ENCODE results near the gene CXCR3.

Gene CXCR3

GRCh38 chrX:71632923-71633657 lies 14.8 kb upstream of the CXCR3 start:
- Mint-ChIP-seq H3K4me3 (no peak overlapping the region), H3K9me3 (no peaks in the 10 kb centered on the region), H3K27ac (ENCODE audit: low read depth) (no peak overlapping the region), H3K27me3 (no peaks in the 10 kb centered on the region), H3K36me3 (ENCODE audit: insufficient read depth) (no peaks in the 10 kb centered on the region), H3K4me1 (peaks cover 13% of the 10 kb centered on the region)
- ATAC-seq (replicated peaks; ENCODE audit: extremely low read depth, poor library complexity, severe bottlenecking) (no peak), DNase-seq (ENCODE audit: low spot score in 2 of 2) (no peak)

GRCh38 chrX:71629467-71629866 lies 11.2 kb upstream of the CXCR3 start:
- no peaks in the 10 kb centered on the region for H3K27me3 Mint-ChIP-seq
- H3K9me3 Mint-ChIP-seq, result no peaks in the 10 kb centered on the region
- no peak overlapping the region for H3K27ac Mint-ChIP-seq (ENCODE audit: low read depth)
- ATAC-seq (replicated peaks; ENCODE audit: extremely low read depth, poor library complexity, severe bottlenecking) (no peak), DNase-seq (ENCODE audit: low spot score in 2 of 2) (no peak)
- H3K4me3 Mint-ChIP-seq, result no peak overlapping the region
- H3K4me1 Mint-ChIP-seq, result no peaks in the 10 kb centered on the region
- H3K36me3 Mint-ChIP-seq (ENCODE audit: insufficient read depth), result no peaks in the 10 kb centered on the region

GRCh38 chrX:71627588-71628404 lies 9.5 kb upstream of the CXCR3 start:
- Mint-ChIP-seq H3K4me1 (peaks cover 11% of the 10 kb centered on the region), H3K4me3 (no peak overlapping the region), H3K9me3 (no peaks in the 10 kb centered on the region), H3K27me3 (no peaks in the 10 kb centered on the region), H3K27ac (ENCODE audit: low read depth) (no peak overlapping the region), H3K36me3 (ENCODE audit: insufficient read depth) (peaks cover 6% of the 10 kb centered on the region)
- no peak for DNase-seq (ENCODE audit: low spot score in 2 of 2)
- ATAC-seq (replicated peaks; ENCODE audit: extremely low read depth, poor library complexity, severe bottlenecking), result no peak

- Mint-ChIP-seq H3K4me1 (peaks cover 18% of the 10 kb centered on the region), H3K4me3 (no peak overlapping the region), H3K27ac (ENCODE audit: low read depth) (peak overlapping the region; percentile 74), H3K36me3 (ENCODE audit: insufficient read depth) (peaks cover 15% of the 10 kb centered on the region), H3K9me3 (no peaks in the 10 kb centered on the region), H3K27me3 (no peaks in the 10 kb centered on the region)
- ATAC-seq (replicated peaks; ENCODE audit: extremely low read depth, poor library complexity, severe bottlenecking) (no peak), DNase-seq (ENCODE audit: low spot score in 2 of 2) (no peak)
Measured at GRCh38 chrX:71626576-71626975, 8.3 kb upstream of the CXCR3 start.

GRCh38 chrX:71625471-71625870 lies 7.2 kb upstream of the CXCR3 start:
- Mint-ChIP-seq H3K27ac (ENCODE audit: low read depth) (peak overlapping the region; percentile 8), H3K9me3 (no peaks in the 10 kb centered on the region), H3K27me3 (no peaks in the 10 kb centered on the region), H3K4me3 (no peak overlapping the region), H3K4me1 (peaks cover 19% of the 10 kb centered on the region), H3K36me3 (ENCODE audit: insufficient read depth) (peaks cover 16% of the 10 kb centered on the region)
- ATAC-seq (replicated peaks; ENCODE audit: extremely low read depth, poor library complexity, severe bottlenecking), result no peak
- DNase-seq (ENCODE audit: low spot score in 2 of 2), result no peak

- H3K4me1 Mint-ChIP-seq, result peaks cover 34% of the 10 kb centered on the region
- H3K27ac Mint-ChIP-seq (ENCODE audit: low read depth), result peak overlapping the region; percentile 98
- peaks cover 18% of the 10 kb centered on the region for H3K36me3 Mint-ChIP-seq (ENCODE audit: insufficient read depth)
- H3K27me3 Mint-ChIP-seq, result no peaks in the 10 kb centered on the region
- no peaks in the 10 kb centered on the region for H3K9me3 Mint-ChIP-seq
- DNase-seq (ENCODE audit: low spot score in 2 of 2) (no peak), ATAC-seq (replicated peaks; ENCODE audit: extremely low read depth, poor library complexity, severe bottlenecking) (no peak)
- H3K4me3 Mint-ChIP-seq, result peak overlapping the region; percentile 80
Measured at GRCh38 chrX:71623714-71624113, 5.4 kb upstream of the CXCR3 start.

- Mint-ChIP-seq H3K27ac (ENCODE audit: low read depth) (peak overlapping the region; percentile 98), H3K9me3 (no peaks in the 10 kb centered on the region), H3K4me1 (peaks cover 43% of the 10 kb centered on the region), H3K4me3 (peak overlapping the region; percentile 80), H3K36me3 (ENCODE audit: insufficient read depth) (peaks cover 26% of the 10 kb centered on the region), H3K27me3 (no peaks in the 10 kb centered on the region)
- ATAC-seq (replicated peaks; ENCODE audit: extremely low read depth, poor library complexity, severe bottlenecking) (peak; percentile 66), DNase-seq (ENCODE audit: low spot score in 2 of 2) (peak; percentile 43 to 77)
Measured at GRCh38 chrX:71622576-71623450, 4.5 kb upstream of the CXCR3 start.

GRCh38 chrX:71622032-71622575 lies 3.8 kb upstream of the CXCR3 start:
- Mint-ChIP-seq H3K9me3 (no peaks in the 10 kb centered on the region), H3K36me3 (ENCODE audit: insufficient read depth) (peaks cover 33% of the 10 kb centered on the region), H3K4me3 (peak overlapping the region; percentile 80), H3K27ac (ENCODE audit: low read depth) (peak overlapping the region; percentile 98), H3K27me3 (no peaks in the 10 kb centered on the region), H3K4me1 (peaks cover 49% of the 10 kb centered on the region)
- ATAC-seq (replicated peaks; ENCODE audit: extremely low read depth, poor library complexity, severe bottlenecking) (no peak), DNase-seq (ENCODE audit: low spot score in 2 of 2) (no peak)

GRCh38 chrX:71621603-71622002 lies 3.3 kb upstream of the CXCR3 start:
- Mint-ChIP-seq H3K27ac (ENCODE audit: low read depth) (peak overlapping the region; percentile 98), H3K4me3 (peak overlapping the region; percentile 80), H3K9me3 (no peaks in the 10 kb centered on the region), H3K27me3 (no peaks in the 10 kb centered on the region), H3K4me1 (peaks cover 54% of the 10 kb centered on the region), H3K36me3 (ENCODE audit: insufficient read depth) (peaks cover 38% of the 10 kb centered on the region)
- ATAC-seq (replicated peaks; ENCODE audit: extremely low read depth, poor library complexity, severe bottlenecking) (no peak), DNase-seq (ENCODE audit: low spot score in 2 of 2) (no peak)

GRCh38 chrX:71619986-71620385 lies 1.7 kb upstream of the CXCR3 start:
- Mint-ChIP-seq H3K9me3 (no peaks in the 10 kb centered on the region), H3K27ac (ENCODE audit: low read depth) (peak overlapping the region; percentile 97), H3K4me1 (peaks cover 67% of the 10 kb centered on the region), H3K36me3 (ENCODE audit: insufficient read depth) (peaks cover 51% of the 10 kb centered on the region), H3K27me3 (no peaks in the 10 kb centered on the region), H3K4me3 (peak overlapping the region; percentile 87)
- ATAC-seq (replicated peaks; ENCODE audit: extremely low read depth, poor library complexity, severe bottlenecking) (no peak), DNase-seq (ENCODE audit: low spot score in 2 of 2) (no peak)

GRCh38 chrX:71619193-71619592 lies 882 bp upstream of the CXCR3 start:
- Mint-ChIP-seq H3K27me3 (no peaks in the 10 kb centered on the region), H3K36me3 (ENCODE audit: insufficient read depth) (peaks cover 52% of the 10 kb centered on the region), H3K27ac (ENCODE audit: low read depth) (peak overlapping the region; percentile 97), H3K4me1 (peaks cover 70% of the 10 kb centered on the region), H3K9me3 (no peaks in the 10 kb centered on the region), H3K4me3 (peak overlapping the region; percentile 87)
- ATAC-seq (replicated peaks; ENCODE audit: extremely low read depth, poor library complexity, severe bottlenecking) (peak; percentile 57), DNase-seq (ENCODE audit: low spot score in 2 of 2) (peak in 1 of 2 donors; percentile 62)

- H3K36me3 Mint-ChIP-seq (ENCODE audit: insufficient read depth), result peaks cover 51% of the 10 kb centered on the region
- H3K27me3 Mint-ChIP-seq, result no peaks in the 10 kb centered on the region
- H3K27ac Mint-ChIP-seq (ENCODE audit: low read depth), result peak overlapping the region; percentile 97
- ATAC-seq (replicated peaks; ENCODE audit: extremely low read depth, poor library complexity, severe bottlenecking) (no peak), DNase-seq (ENCODE audit: low spot score in 2 of 2) (no peak)
- peak overlapping the region; percentile 87 for H3K4me3 Mint-ChIP-seq
- peaks cover 70% of the 10 kb centered on the region for H3K4me1 Mint-ChIP-seq
- H3K9me3 Mint-ChIP-seq, result no peaks in the 10 kb centered on the region
Measured at GRCh38 chrX:71618787-71619186, 476 bp upstream of the CXCR3 start.
